Measurements from ENCODE around the gene SSH2. TPM values are rescaled to one million over a fixed set of nuclear protein-coding genes. Genes with fewer than 3 reads are reported as not detected.
"Not testable (repeated sequence)": the region's sequence is repeated elsewhere in the genome, so short reads cannot be mapped to it uniquely, and the experiment has no call there.

Gene SSH2
- total RNA-seq, 6 donors from 2014 or later: 55.4 to 82.9 (median 67.8) TPM

DNA sequence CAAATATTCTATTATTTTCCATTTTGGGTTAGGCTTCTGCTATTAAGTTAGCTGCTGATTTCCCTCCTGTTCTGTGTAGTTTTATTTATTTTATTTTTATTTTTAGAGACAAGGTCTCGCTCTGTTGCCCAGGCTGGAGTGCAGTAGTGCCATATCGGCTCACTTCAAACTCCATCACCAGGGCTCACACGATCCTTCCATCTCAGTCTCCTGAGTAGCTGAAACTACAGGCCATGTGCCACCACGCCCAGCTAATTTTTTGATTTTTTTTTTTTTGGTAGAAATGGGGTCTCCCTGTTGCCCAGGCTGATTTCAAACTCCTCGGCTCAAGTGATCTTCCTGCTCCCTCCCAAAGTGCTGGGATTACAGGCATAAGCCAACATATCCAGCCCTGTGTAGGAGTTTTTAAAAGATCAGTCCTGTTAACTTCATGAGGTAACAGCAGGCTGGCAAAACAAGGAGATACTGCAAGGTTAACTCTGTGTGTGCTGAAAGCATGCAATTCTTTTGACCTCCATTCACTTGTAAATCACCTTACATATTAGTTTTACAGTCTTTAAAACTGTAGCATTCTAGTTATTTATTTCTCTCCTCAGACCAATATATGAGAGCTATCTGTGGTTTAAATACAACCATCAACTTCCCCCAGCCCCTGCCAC is 63.2 kb downstream of the SSH2 start:
- TF ChIP-seq POLR2AphosphoS5 (IDR thresholded peaks at IDR 0.05) (no peak), POLR2A (IDR thresholded peaks at IDR 0.05) (no peak), CTCF (IDR thresholded peaks at IDR 0.05) (no peak), EP300 (IDR thresholded peaks at IDR 0.05) (no peak)
- no peaks in the 10 kb centered on the region for H3K27me3 ChIP-seq
- no peaks in the 10 kb centered on the region for H3K9me3 ChIP-seq
- H3K36me3 ChIP-seq: no peaks in the 10 kb centered on the region
- WGBS, 2 donors: 91 to 95% methylated on average over 5 of the region's 5 CpGs
- H3K27ac ChIP-seq: no peak overlapping the region
- no peak for ATAC-seq (ENCODE audit: low FRiP score in 2 of 2)
- peaks cover 0 to 7% (median 0%) of the 10 kb centered on the region in 4 donors for H3K4me1 ChIP-seq
- no peak overlapping the region for H3K4me3 ChIP-seq
- DNase-seq: no peak

- DNase-seq: no peak
- H3K27ac ChIP-seq: no peak overlapping the region
- H3K9me3 ChIP-seq: no peaks in the 10 kb centered on the region
- H3K4me1 ChIP-seq: peaks cover 0 to 7% (median 2%) of the 10 kb centered on the region in 4 donors
- no peaks in the 10 kb centered on the region for H3K27me3 ChIP-seq
- no peaks in the 10 kb centered on the region for H3K36me3 ChIP-seq
- 81 to 93% methylated on average over 1 of the region's 1 CpG for WGBS, 2 donors
- no peak overlapping the region for H3K4me3 ChIP-seq
- no peak for ATAC-seq (ENCODE audit: low FRiP score in 2 of 2)
- TF ChIP-seq EP300 (IDR thresholded peaks at IDR 0.05): no peak
- TF ChIP-seq POLR2A (IDR thresholded peaks at IDR 0.05): no peak
- no peak for TF ChIP-seq POLR2AphosphoS5 (IDR thresholded peaks at IDR 0.05)
- no peak for TF ChIP-seq CTCF (IDR thresholded peaks at IDR 0.05)
These were observed 65.4 kb downstream of the SSH2 start for GRCh38 chr17:29864615-29865014.

- not testable (repeated sequence) for H3K4me3 ChIP-seq; H3K27me3 ChIP-seq; DNase-seq; ATAC-seq (ENCODE audit: low FRiP score in 2 of 2); H3K27ac ChIP-seq; H3K4me1 ChIP-seq; H3K36me3 ChIP-seq; H3K9me3 ChIP-seq
- 83 to 96% methylated on average over 4 of the region's 4 CpGs for WGBS, 2 donors
These were observed 65.9 kb downstream of the SSH2 start for GRCh38 chr17:29864123-29864522.

- H3K36me3 ChIP-seq: no peaks in the 10 kb centered on the region
- no peak for DNase-seq
- H3K4me1 ChIP-seq: peaks cover 0 to 7% (median 2%) of the 10 kb centered on the region in 4 donors
- no peak overlapping the region for H3K4me3 ChIP-seq
- no peak overlapping the region for H3K27ac ChIP-seq
- no peak for ATAC-seq (ENCODE audit: low FRiP score in 2 of 2)
- H3K27me3 ChIP-seq: no peaks in the 10 kb centered on the region
- TF ChIP-seq EP300 (IDR thresholded peaks at IDR 0.05) (no peak), CTCF (IDR thresholded peaks at IDR 0.05) (no peak), POLR2A (IDR thresholded peaks at IDR 0.05) (no peak)
- H3K9me3 ChIP-seq: no peaks in the 10 kb centered on the region
These were observed 67.1 kb downstream of the SSH2 start for GRCh38 chr17:29862951-29863350.

DNA sequence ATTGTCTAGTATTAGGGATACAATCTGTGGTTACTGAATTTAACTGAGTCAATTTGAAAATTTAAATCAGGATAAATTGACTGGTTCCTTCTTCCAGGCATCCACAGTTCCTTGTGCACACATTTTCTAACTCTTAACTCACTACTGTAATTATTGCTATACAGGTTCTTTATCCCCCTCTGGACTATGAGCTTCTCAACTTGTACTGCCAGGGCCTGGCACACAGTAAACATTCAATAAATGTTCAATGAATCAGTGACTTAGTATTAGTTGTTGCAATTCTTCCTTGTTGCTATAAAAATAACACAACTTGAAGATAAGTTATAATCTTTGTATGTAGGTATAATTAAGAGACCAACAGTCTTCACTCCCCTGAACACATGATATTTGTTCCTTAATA is 67.9 kb downstream of the SSH2 start:
- TF ChIP-seq POLR2AphosphoS5 (IDR thresholded peaks at IDR 0.05) (no peak), POLR2A (IDR thresholded peaks at IDR 0.05) (no peak), EP300 (IDR thresholded peaks at IDR 0.05) (no peak), CTCF (IDR thresholded peaks at IDR 0.05) (no peak)
- DNase-seq (no peak), ATAC-seq (ENCODE audit: low FRiP score in 2 of 2) (no peak)
- no peak overlapping the region for H3K27ac ChIP-seq
- H3K36me3 ChIP-seq: no peaks in the 10 kb centered on the region
- H3K27me3 ChIP-seq: no peaks in the 10 kb centered on the region
- H3K4me1 ChIP-seq: peaks cover 0 to 4% (median 0%) of the 10 kb centered on the region in 4 donors
- H3K9me3 ChIP-seq: no peaks in the 10 kb centered on the region
- H3K4me3 ChIP-seq: no peak overlapping the region

- Histone ChIP-seq H3K4me1 (peaks cover 0 to 22% (median 8%) of the 10 kb centered on the region in 4 donors), H3K27ac (peak overlapping the region in 1 of 4 donors; percentile 57)
- not testable (repeated sequence) for H3K27me3 ChIP-seq; ATAC-seq (ENCODE audit: low FRiP score in 2 of 2); H3K4me3 ChIP-seq; DNase-seq; H3K9me3 ChIP-seq; H3K36me3 ChIP-seq
- WGBS, 2 donors: 88 to 97% methylated on average over 4 of the region's 4 CpGs
These were observed 70.6 kb downstream of the SSH2 start for GRCh38 chr17:29859445-29859844.
